WTC11 (cell line): ENCODE data around the gene SPEM1. TPM values are rescaled to one million over a fixed set of nuclear protein-coding genes. Genes with fewer than 3 reads are reported as not detected.

Experiments
- AR ChIP-seq: fragments of 250-450 bp; sonication (Bioruptor Pico); IDR thresholded peaks from 2 replicates; pipeline ENCODE4 v1.9.0; 2021; ENCODE audit warnings: mild to moderate bottlenecking
- ATF3 ChIP-seq: sonication (generic); formaldehyde crosslinking; conservative IDR thresholded peaks from 2 replicates; pipeline ENCODE4 v1.8.1; 2022; ENCODE audit warnings: mild to moderate bottlenecking, missing genetic modification reagents
- CBFB ChIP-seq: sonication (generic); formaldehyde crosslinking; IDR thresholded peaks from 2 replicates; pipeline ENCODE4 v1.8.1; 2022; ENCODE audit warnings: mild to moderate bottlenecking, low read depth, missing genetic modification reagents
- CREB1 ChIP-seq: sonication (generic); formaldehyde crosslinking; IDR thresholded peaks from 2 replicates; pipeline ENCODE4 v1.8.0; 2023; ENCODE audit warnings: mild to moderate bottlenecking, missing genetic modification reagents
- E2F1 ChIP-seq: sonication (generic); formaldehyde crosslinking; IDR thresholded peaks from 2 replicates; pipeline ENCODE4 v1.8.0; 2022; ENCODE audit warnings: mild to moderate bottlenecking, missing genetic modification reagents
- ERG ChIP-seq: fragments of 250-450 bp; sonication (Bioruptor Pico); IDR thresholded peaks from 2 replicates; pipeline ENCODE4 v1.8.0; 2021; ENCODE audit warnings: mild to moderate bottlenecking
- FOXP4 ChIP-seq: sonication (generic); formaldehyde crosslinking; IDR thresholded peaks from 2 replicates; pipeline ENCODE4 v1.8.0; 2022; ENCODE audit warnings: mild to moderate bottlenecking, missing genetic modification reagents
- GTF2I ChIP-seq: fragments of 250-450 bp; sonication (Bioruptor Pico); conservative IDR thresholded peaks from 2 replicates; pipeline ENCODE4 v1.4.0; 2021; ENCODE audit warnings: mild to moderate bottlenecking
- HMGXB4 ChIP-seq: sonication (generic); formaldehyde crosslinking; IDR thresholded peaks from 2 replicates; pipeline ENCODE4 v1.8.1; 2023; ENCODE audit warnings: mild to moderate bottlenecking, moderate library complexity, missing genetic modification reagents
- IRF2 ChIP-seq: sonication (generic); formaldehyde crosslinking; IDR thresholded peaks from 2 replicates; pipeline ENCODE4 v1.8.0; 2022; ENCODE audit warnings: low read depth, missing genetic modification reagents, borderline replicate concordance
- KAT7 ChIP-seq: sonication (generic); formaldehyde crosslinking; IDR thresholded peaks from 2 replicates; pipeline ENCODE4 v1.8.1; 2023; ENCODE audit warnings: missing genetic modification reagents, mild to moderate bottlenecking, borderline replicate concordance
- NR2C2 ChIP-seq: sonication (generic); formaldehyde crosslinking; IDR thresholded peaks from 2 replicates; pipeline ENCODE4 v1.8.0; 2022; ENCODE audit warnings: mild to moderate bottlenecking, missing genetic modification reagents
- OVOL2 ChIP-seq: fragments of 250-450 bp; sonication (Bioruptor Pico); IDR thresholded peaks from 2 replicates; pipeline ENCODE4 v1.9.0; 2021; ENCODE audit warnings: mild to moderate bottlenecking, borderline replicate concordance
- PREB ChIP-seq: sonication (generic); formaldehyde crosslinking; IDR thresholded peaks from 2 replicates; pipeline ENCODE4 v1.8.1; 2022; ENCODE audit warnings: mild to moderate bottlenecking, missing genetic modification reagents, moderate library complexity, borderline replicate concordance
- RELA ChIP-seq: sonication (generic); formaldehyde crosslinking; IDR thresholded peaks from 2 replicates; pipeline ENCODE4 v1.8.1; 2022; ENCODE audit warnings: missing genetic modification reagents, mild to moderate bottlenecking, borderline replicate concordance
- SMAD3 ChIP-seq: sonication (generic); formaldehyde crosslinking; IDR thresholded peaks from 2 replicates; pipeline ENCODE4 v1.8.0; 2022; ENCODE audit warnings: missing genetic modification reagents, mild to moderate bottlenecking, borderline replicate concordance
- SOX15 ChIP-seq: fragments of 250-450 bp; sonication (Bioruptor Pico); IDR thresholded peaks from 2 replicates; pipeline ENCODE4 v1.9.0; 2021; ENCODE audit warnings: mild to moderate bottlenecking
- TCF7 ChIP-seq: sonication (generic); formaldehyde crosslinking; IDR thresholded peaks from 2 replicates; pipeline ENCODE4 v1.8.0; 2022; ENCODE audit warnings: mild to moderate bottlenecking, low read depth, missing genetic modification reagents, moderate library complexity
- USF2 ChIP-seq: sonication (generic); formaldehyde crosslinking; IDR thresholded peaks from 2 replicates; pipeline ENCODE4 v1.8.1; 2023; ENCODE audit warnings: mild to moderate bottlenecking, missing genetic modification reagents, moderate library complexity
- ZNF281 ChIP-seq: sonication (generic); formaldehyde crosslinking; IDR thresholded peaks from 2 replicates; pipeline ENCODE4 v1.8.0; 2023; ENCODE audit warnings: mild to moderate bottlenecking, missing genetic modification reagents
- ZNF416 ChIP-seq: fragments of 250-450 bp; sonication (Bioruptor Pico); IDR thresholded peaks from 2 replicates; pipeline ENCODE4 v1.9.0; 2021; ENCODE audit warnings: mild to moderate bottlenecking, inconsistent platforms
- ZNF512 ChIP-seq: sonication (generic); formaldehyde crosslinking; IDR thresholded peaks from 2 replicates; pipeline ENCODE4 v1.8.1; 2022; ENCODE audit warnings: missing genetic modification reagents, borderline replicate concordance
- total RNA-seq: library from RNA; stranded (reverse); gene quantifications from 3 replicates; pipeline ENCODE4 v1.2.3, GENCODE V29; 2021

Gene SPEM1
- total RNA-seq, 1 experiment from 2014 or later = 0.35 TPM

- TF ChIP-seq HMGXB4 (no peak), ATF3 (CRISPR knock-in tag) (no peak), USF2 (no peak), KAT7 (CRISPR knock-in tag) (no peak), GTF2I (CRISPR knock-in tag) (no peak), PREB (CRISPR knock-in tag) (no peak), IRF2 (CRISPR knock-in tag) (no peak), CBFB (CRISPR knock-in tag) (no peak), RELA (CRISPR knock-in tag) (no peak), SOX15 (CRISPR knock-in tag) (no peak), ZNF416 (CRISPR knock-in tag) (no peak), SMAD3 (no peak), ERG (CRISPR knock-in tag) (no peak), OVOL2 (CRISPR knock-in tag) (no peak), E2F1 (CRISPR knock-in tag) (no peak), AR (no peak), FOXP4 (CRISPR knock-in tag) (no peak), CREB1 (CRISPR knock-in tag) (no peak), TCF7 (CRISPR knock-in tag) (no peak), ZNF281 (CRISPR knock-in tag) (no peak), ZNF512 (no peak), NR2C2 (no peak)
These were observed 26.3 kb upstream of the SPEM1 start (continued) for GRCh38 chr17:7393613-7394451.
